DND-41 (cell line): ENCODE measurements around the gene KAT6B.

Source experiments
- ATAC-seq: fragments of 200-7000 bp; cut with Tn5 transposase; 3 replicates; pipeline ENCODE4 v1.9.1; 2021; ENCODE audit warnings: low read depth; ENCODE audit not compliant: insufficient read depth
- DNase-seq: peaks from one replicate; pipeline ENCODE4 v3.0.0-alpha.2; 2020
- H2AFZ ChIP-seq: 2 replicates; pipeline ENCODE4 v1.6.0; 2012; ENCODE audit warnings: low read depth, low read length
- H3K27ac ChIP-seq: 2 replicates; pipeline ENCODE4 v1.5.1; 2012; ENCODE audit warnings: low read length, inconsistent platforms
- H3K27me3 ChIP-seq: fragments of 200-600 bp; sonication (generic); 2 replicates; pipeline ENCODE4 v1.6.0; 2012; ENCODE audit warnings: low read length, mild to moderate bottlenecking, inconsistent platforms; ENCODE audit not compliant: insufficient read depth, poor library complexity
- H3K36me3 ChIP-seq: 2 replicates; pipeline ENCODE4 v1.5.1; 2012; ENCODE audit warnings: low read length, inconsistent platforms; ENCODE audit not compliant: insufficient read depth
- H3K4me1 ChIP-seq: 2 replicates; pipeline ENCODE4 v1.5.1; 2012; ENCODE audit warnings: mild to moderate bottlenecking, low read length; ENCODE audit not compliant: insufficient read depth
- H3K4me2 ChIP-seq: 2 replicates; pipeline ENCODE4 v1.6.0; 2012; ENCODE audit warnings: mild to moderate bottlenecking, moderate library complexity, low read length, inconsistent platforms; ENCODE audit not compliant: insufficient read depth
- H3K4me3 ChIP-seq, 2 experiments: fragments of 200-600 bp in 1 of 2; shearing (Covaris generic) in 1 of 2; 2 replicates each; pipeline ENCODE4 v1.5.1; 2012 to 2016; ENCODE audit warnings: inconsistent platforms in 2 of 2, low read length in 2 of 2, mild to moderate bottlenecking in 2 of 2, low read depth in 1 of 2, moderate library complexity in 1 of 2
- H3K79me2 ChIP-seq: 2 replicates; pipeline ENCODE4 v1.6.0; 2012; ENCODE audit warnings: low read length, inconsistent platforms; ENCODE audit not compliant: insufficient read depth
- H3K9ac ChIP-seq: 2 replicates; pipeline ENCODE4 v1.6.0; 2012; ENCODE audit warnings: low read depth, mild to moderate bottlenecking, inconsistent platforms, low read length, moderate library complexity
- H3K9me3 ChIP-seq: 2 replicates; pipeline ENCODE4 v1.5.1; 2012; ENCODE audit warnings: low read length, moderate library complexity, mild to moderate bottlenecking, inconsistent platforms; ENCODE audit not compliant: insufficient read depth, severe bottlenecking
- H4K20me1 ChIP-seq: 2 replicates; pipeline ENCODE4 v1.6.0; 2012; ENCODE audit warnings: low read length; ENCODE audit not compliant: insufficient read depth
- CTCF ChIP-seq: IDR thresholded peaks from 2 replicates; pipeline ENCODE4 v1.5.1; 2012; ENCODE audit warnings: borderline replicate concordance, low read length, moderate library complexity, mild to moderate bottlenecking; ENCODE audit not compliant: poor library complexity, severe bottlenecking; ENCODE audit errors: extremely low read depth
- EZH2 ChIP-seq: IDR thresholded peaks from 3 replicates; pipeline ENCODE4 v1.6.1; 2012; ENCODE audit warnings: borderline replicate concordance, low read depth, mild to moderate bottlenecking, moderate library complexity, low read length, inconsistent platforms; ENCODE audit not compliant: severe bottlenecking

KAT6B gene

GRCh38 chr10:75037171-75038153 lies 211.1 kb downstream of the KAT6B start:
- no peak overlapping the region for H3K4me3 ChIP-seq
- H3K4me2 ChIP-seq: no peak overlapping the region
- no peak overlapping the region for H3K27ac ChIP-seq
- H3K36me3 ChIP-seq: no peaks in the 10 kb centered on the region
- no peak for ATAC-seq
- H2AFZ ChIP-seq: no peak overlapping the region
- no peaks in the 10 kb centered on the region for H3K4me1 ChIP-seq
- no peaks in the 10 kb centered on the region for H3K9me3 ChIP-seq
- no peaks in the 10 kb centered on the region for H3K27me3 ChIP-seq
- no peaks in the 10 kb centered on the region for H3K79me2 ChIP-seq
- no peaks in the 10 kb centered on the region for H4K20me1 ChIP-seq
- no peak for TF ChIP-seq EZH2
- TF ChIP-seq CTCF: no peak
- no peak overlapping the region for H3K9ac ChIP-seq
- no peak for DNase-seq

DNA sequence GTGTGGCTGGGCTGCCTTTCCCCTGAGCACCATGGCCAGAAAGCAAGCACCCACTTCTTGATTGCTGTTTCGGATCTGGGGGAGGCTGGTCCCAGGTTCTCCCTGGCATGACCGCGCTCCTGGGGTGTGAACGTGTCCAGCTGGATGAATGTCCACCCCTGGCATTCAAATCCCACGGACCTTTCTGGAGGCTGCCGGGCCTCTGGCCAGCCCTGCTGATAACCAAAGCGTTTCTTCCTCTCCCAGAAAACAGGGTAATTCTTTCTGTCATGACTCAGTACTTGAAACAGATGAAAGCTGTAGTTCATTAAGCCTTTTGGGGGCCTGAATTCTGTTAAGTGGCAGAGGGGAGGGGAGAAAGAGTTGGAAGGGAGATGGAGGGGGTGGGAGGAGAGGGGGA lies 211.9 kb downstream of the KAT6B start:
- no peaks in the 10 kb centered on the region for H3K27me3 ChIP-seq
- no peaks in the 10 kb centered on the region for H4K20me1 ChIP-seq
- H3K4me3 ChIP-seq: no peak overlapping the region
- TF ChIP-seq EZH2: no peak
- TF ChIP-seq CTCF: no peak
- ATAC-seq (no peak), DNase-seq (no peak)
- no peaks in the 10 kb centered on the region for H3K36me3 ChIP-seq
- no peak overlapping the region for H3K27ac ChIP-seq
- no peak overlapping the region for H3K4me2 ChIP-seq
- no peak overlapping the region for H3K9ac ChIP-seq
- no peaks in the 10 kb centered on the region for H3K4me1 ChIP-seq
- H3K79me2 ChIP-seq: no peaks in the 10 kb centered on the region
- no peak overlapping the region for H2AFZ ChIP-seq
- no peaks in the 10 kb centered on the region for H3K9me3 ChIP-seq

GRCh38 chr10:75040576-75040975 lies 214.2 kb downstream of the KAT6B start:
- H3K79me2 ChIP-seq: no peaks in the 10 kb centered on the region
- DNase-seq: no peak
- no peaks in the 10 kb centered on the region for H4K20me1 ChIP-seq
- no peak overlapping the region for H3K4me2 ChIP-seq
- ATAC-seq: no peak
- TF ChIP-seq EZH2: no peak
- no peak for TF ChIP-seq CTCF
- no peak overlapping the region for H3K9ac ChIP-seq
- H3K36me3 ChIP-seq: no peaks in the 10 kb centered on the region
- no peak overlapping the region for H3K4me3 ChIP-seq
- H3K27me3 ChIP-seq: no peaks in the 10 kb centered on the region
- no peak overlapping the region for H3K27ac ChIP-seq
- no peaks in the 10 kb centered on the region for H3K4me1 ChIP-seq
- H3K9me3 ChIP-seq: no peaks in the 10 kb centered on the region
- no peak overlapping the region for H2AFZ ChIP-seq
